Measurements from ENCODE around the gene MAG. TPM values are rescaled to one million over a fixed set of nuclear protein-coding genes. Genes with fewer than 3 reads are reported as not detected.

MAG gene
- total and polyA plus RNA-seq, 9 of the 15 experiments (the other 6 are each of a cell fraction or from before 2014, with no cell fraction given): 0.11 to 10.0 (median 1.6) TPM

DNA sequence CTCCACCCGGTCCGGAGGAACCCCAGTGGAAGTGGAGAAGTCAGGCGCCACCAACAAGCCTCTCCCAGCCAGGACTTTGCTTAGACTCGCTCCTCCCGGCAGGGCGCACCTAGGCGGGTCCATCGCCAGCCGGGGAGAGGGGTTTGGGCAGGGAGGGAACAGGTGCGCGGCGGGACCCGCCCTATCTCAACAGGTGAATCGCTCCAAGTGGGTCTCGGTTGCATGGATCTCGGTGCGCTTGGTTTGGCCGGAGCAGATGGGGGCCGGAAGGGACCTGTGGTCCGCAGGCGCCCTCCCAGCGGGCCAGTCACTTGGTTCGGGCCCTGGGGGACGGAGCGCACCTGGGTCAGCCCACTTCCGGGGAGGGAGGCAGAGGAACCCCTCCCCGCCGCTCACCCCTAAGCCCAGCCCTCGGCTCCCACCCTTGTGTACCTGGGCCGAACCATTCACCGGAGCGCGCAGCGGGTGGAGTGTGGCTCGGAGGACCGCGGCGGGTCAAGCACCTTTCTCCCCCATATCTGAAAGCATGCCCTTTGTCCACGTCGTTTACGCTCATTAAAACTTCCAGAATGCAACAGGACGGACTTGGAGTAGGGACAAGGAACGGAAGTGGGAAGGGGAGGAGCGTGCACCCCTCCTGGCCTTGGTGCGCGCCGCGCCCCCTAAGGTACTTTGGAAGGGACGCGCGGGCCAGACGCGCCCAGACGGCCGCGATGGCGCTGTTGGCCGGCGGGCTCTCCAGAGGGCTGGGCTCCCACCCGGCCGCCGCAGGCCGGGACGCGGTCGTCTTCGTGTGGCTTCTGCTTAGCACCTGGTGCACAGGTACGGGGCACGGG is 43.4 kb upstream of the MAG start, which contains the start of gene LSR (continued):
- TF ChIP-seq, protein P1, sequence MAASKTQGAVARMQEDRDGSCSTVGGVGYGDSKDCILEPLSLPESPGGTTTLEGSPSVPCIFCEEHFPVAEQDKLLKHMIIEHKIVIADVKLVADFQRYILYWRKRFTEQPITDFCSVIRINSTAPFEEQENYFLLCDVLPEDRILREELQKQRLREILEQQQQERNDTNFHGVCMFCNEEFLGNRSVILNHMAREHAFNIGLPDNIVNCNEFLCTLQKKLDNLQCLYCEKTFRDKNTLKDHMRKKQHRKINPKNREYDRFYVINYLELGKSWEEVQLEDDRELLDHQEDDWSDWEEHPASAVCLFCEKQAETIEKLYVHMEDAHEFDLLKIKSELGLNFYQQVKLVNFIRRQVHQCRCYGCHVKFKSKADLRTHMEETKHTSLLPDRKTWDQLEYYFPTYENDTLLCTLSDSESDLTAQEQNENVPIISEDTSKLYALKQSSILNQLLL (CRISPR knock-in tag; IDR thresholded peaks at IDR 0.05; ENCODE audit: borderline replicate concordance): no peak
- no peak for TF ChIP-seq SAFB2 (IDR thresholded peaks at IDR 0.05; ENCODE audit: borderline replicate concordance, low read depth, low read length, severe bottlenecking)
- TF ChIP-seq TEAD2 (tag; IDR thresholded peaks at IDR 0.05): no peak
- TF ChIP-seq TOE1 (IDR thresholded peaks at IDR 0.05; ENCODE audit: borderline replicate concordance): peak; percentile 98
- 0 out of 2 replicates have a peak, but pooled peaks have one; percentile 37 for TF ChIP-seq TOE1 (CRISPR knock-in tag; IDR thresholded peaks at IDR 0.05; ENCODE audit: borderline replicate concordance, low read depth)
- no peak; the same call in 1 of the 2 replicates for TF ChIP-seq MYC (IDR thresholded peaks at IDR 0.05; ENCODE audit: low read depth, low read length)
- TF ChIP-seq MYC (CRISPR knock-in tag; IDR thresholded peaks at IDR 0.05; ENCODE audit: borderline replicate concordance, low read depth): no peak
- TF ChIP-seq, protein P2, sequence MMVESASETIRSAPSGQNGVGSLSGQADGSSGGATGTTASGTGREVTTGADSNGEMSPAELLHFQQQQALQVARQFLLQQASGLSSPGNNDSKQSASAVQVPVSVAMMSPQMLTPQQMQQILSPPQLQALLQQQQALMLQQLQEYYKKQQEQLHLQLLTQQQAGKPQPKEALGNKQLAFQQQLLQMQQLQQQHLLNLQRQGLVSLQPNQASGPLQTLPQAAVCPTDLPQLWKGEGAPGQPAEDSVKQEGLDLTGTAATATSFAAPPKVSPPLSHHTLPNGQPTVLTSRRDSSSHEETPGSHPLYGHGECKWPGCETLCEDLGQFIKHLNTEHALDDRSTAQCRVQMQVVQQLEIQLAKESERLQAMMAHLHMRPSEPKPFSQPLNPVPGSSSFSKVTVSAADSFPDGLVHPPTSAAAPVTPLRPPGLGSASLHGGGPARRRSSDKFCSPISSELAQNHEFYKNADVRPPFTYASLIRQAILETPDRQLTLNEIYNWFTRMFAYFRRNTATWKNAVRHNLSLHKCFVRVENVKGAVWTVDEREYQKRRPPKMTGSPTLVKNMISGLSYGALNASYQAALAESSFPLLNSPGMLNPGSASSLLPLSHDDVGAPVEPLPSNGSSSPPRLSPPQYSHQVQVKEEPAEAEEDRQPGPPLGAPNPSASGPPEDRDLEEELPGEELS (CRISPR knock-in tag; IDR thresholded peaks at IDR 0.05; ENCODE audit: borderline replicate concordance): no peak; the same call in none of the 2 replicates
- peak; percentile 39 for TF ChIP-seq PHF20 (IDR thresholded peaks at IDR 0.05; ENCODE audit: partially characterized antibody)
- TF ChIP-seq KLF10 (CRISPR knock-in tag; IDR thresholded peaks at IDR 0.05): no peak
- no peak for TF ChIP-seq ZBED1 (IDR thresholded peaks at IDR 0.05)
- peak; percentile 58 for TF ChIP-seq PCBP1 (IDR thresholded peaks at IDR 0.05; ENCODE audit: low read depth, low read length, poor library complexity, severe bottlenecking)
- TF ChIP-seq CBX8 (IDR thresholded peaks at IDR 0.05; ENCODE audit: borderline replicate concordance, extremely low read depth, low read depth, low read length, poor library complexity, severe bottlenecking): no peak
- TF ChIP-seq ZNF146 (CRISPR knock-in tag; IDR thresholded peaks at IDR 0.05; ENCODE audit: unreplicated experiment): no peak
- TF ChIP-seq SRSF3 (IDR thresholded peaks at IDR 0.05; ENCODE audit: insufficient read depth, low read length): no peak
- 0 out of 2 replicates have a peak, but pooled peaks have one; percentile 7 for TF ChIP-seq SOX6 (IDR thresholded peaks at IDR 0.05)
- TF ChIP-seq ARNT (IDR thresholded peaks at IDR 0.05): peak; percentile 54 to 74; a peak in 2 of 4 replicates
- 0 out of 2 replicates have a peak, but pooled peaks have one; percentile 8 for TF ChIP-seq MECOM (CRISPR knock-in tag; IDR thresholded peaks at IDR 0.05)
- no peak for TF ChIP-seq BRCA1 (IDR thresholded peaks at IDR 0.05)
- no peak for TF ChIP-seq BRCA1 (CRISPR knock-in tag; IDR thresholded peaks at IDR 0.05)
- no peak for TF ChIP-seq TRIM28 (IDR thresholded peaks at IDR 0.05)
- peak; percentile 52; the same call in 1 of the 2 replicates for TF ChIP-seq ZNF830 (CRISPR knock-in tag; IDR thresholded peaks at IDR 0.05)
- no peak for TF ChIP-seq ZNF282 (CRISPR knock-in tag; IDR thresholded peaks at IDR 0.05)
- no peak for TF ChIP-seq SMAD1 (IDR thresholded peaks at IDR 0.05; ENCODE audit: low read depth, low read length, partially characterized antibody)
- no peak for TF ChIP-seq NFIX (CRISPR knock-in tag; IDR thresholded peaks at IDR 0.05; ENCODE audit: low read depth)
- no peak for TF ChIP-seq CBFA2T3 (IDR thresholded peaks at IDR 0.05)
- no peak; the same call in 1 of the 2 replicates for TF ChIP-seq TCF3 (CRISPR knock-in tag; IDR thresholded peaks at IDR 0.05)
- TF ChIP-seq MBD2 (IDR thresholded peaks at IDR 0.05; ENCODE audit: borderline replicate concordance, low read depth): peak; percentile 92

Data from K562 (cell line).